PC-3 (cell line): ENCODE data around the gene PGP.

Source experiments
- EZH2 ChIP-seq: fragments of 300-600 bp; sonication (generic); IDR thresholded peaks from one replicate; pipeline ENCODE4 v1.6.1; 2017; ENCODE audit warnings: antibody characterized with exemption, mild to moderate bottlenecking, low read length; ENCODE audit not compliant: unreplicated experiment
- EZH2phosphoT487 ChIP-seq: fragments of 300-600 bp; sonication (generic); IDR thresholded peaks from 2 replicates; pipeline ENCODE4 v1.6.1; 2018; ENCODE audit warnings: mild to moderate bottlenecking, antibody characterized with exemption, low read length, borderline replicate concordance
- TF ChIP-seq, protein P1 (sequence below): fragments of 300-600 bp; sonication (generic); conservative IDR thresholded peaks from 2 replicates; pipeline ENCODE4 v1.5.1; 2017; ENCODE audit warnings: antibody characterized with exemption, low read depth, mild to moderate bottlenecking, low read length

GRCh38 chr16:2174396-2175131 lies 40.1 kb downstream of the PGP start:
- TF ChIP-seq, protein P1, sequence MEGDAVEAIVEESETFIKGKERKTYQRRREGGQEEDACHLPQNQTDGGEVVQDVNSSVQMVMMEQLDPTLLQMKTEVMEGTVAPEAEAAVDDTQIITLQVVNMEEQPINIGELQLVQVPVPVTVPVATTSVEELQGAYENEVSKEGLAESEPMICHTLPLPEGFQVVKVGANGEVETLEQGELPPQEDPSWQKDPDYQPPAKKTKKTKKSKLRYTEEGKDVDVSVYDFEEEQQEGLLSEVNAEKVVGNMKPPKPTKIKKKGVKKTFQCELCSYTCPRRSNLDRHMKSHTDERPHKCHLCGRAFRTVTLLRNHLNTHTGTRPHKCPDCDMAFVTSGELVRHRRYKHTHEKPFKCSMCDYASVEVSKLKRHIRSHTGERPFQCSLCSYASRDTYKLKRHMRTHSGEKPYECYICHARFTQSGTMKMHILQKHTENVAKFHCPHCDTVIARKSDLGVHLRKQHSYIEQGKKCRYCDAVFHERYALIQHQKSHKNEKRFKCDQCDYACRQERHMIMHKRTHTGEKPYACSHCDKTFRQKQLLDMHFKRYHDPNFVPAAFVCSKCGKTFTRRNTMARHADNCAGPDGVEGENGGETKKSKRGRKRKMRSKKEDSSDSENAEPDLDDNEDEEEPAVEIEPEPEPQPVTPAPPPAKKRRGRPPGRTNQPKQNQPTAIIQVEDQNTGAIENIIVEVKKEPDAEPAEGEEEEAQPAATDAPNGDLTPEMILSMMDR: no peak
- TF ChIP-seq EZH2 (no peak), EZH2phosphoT487 (no peak)
